AG09319 (cell line): Measurements from ENCODE around the gene TMEM86B.

ENCODE experiments used
- DNase-seq: peaks from one replicate; pipeline ENCODE4 v3.0.0-alpha.2; 2010; ENCODE audit warnings: low read depth; ENCODE audit errors: extremely low read depth
- TF ChIP-seq, protein P1 (sequence below): IDR thresholded peaks from 2 replicates; pipeline ENCODE4 v1.5.1; 2011; ENCODE audit warnings: low read depth, mild to moderate bottlenecking, inconsistent platforms, low read length, moderate library complexity

Gene TMEM86B

DNA sequence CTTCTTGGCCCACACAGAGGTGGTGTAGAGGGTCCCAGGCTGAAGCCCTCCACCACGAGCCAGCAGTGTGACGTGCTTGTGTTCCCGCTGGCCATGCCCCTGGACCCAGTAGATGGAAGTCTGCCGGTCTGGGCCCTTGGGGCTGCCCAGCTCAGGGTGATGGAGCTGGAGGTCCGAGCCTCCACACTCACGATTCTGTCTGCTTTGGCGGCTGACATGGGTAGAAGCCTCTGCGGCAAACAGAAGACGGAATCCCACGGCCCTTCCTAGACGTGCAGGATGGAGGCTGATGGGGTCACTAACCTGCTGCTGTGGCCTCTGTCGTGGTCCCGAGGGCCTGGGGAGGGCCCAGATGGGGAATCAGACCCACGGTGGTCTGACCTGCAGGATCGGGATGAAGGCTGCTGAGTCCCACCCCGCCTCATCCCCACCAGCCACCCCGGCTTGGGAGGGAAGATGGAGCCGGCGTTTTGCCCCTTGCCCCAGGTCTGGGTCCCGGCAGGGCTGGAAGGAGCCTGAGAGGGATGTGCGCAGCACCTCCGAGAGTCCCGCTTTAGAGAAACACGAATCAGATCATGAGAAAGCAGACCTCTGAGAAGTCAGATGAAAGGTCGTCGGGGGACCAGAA is 4.4 kb downstream of the TMEM86B start:
- TF ChIP-seq, protein P1, sequence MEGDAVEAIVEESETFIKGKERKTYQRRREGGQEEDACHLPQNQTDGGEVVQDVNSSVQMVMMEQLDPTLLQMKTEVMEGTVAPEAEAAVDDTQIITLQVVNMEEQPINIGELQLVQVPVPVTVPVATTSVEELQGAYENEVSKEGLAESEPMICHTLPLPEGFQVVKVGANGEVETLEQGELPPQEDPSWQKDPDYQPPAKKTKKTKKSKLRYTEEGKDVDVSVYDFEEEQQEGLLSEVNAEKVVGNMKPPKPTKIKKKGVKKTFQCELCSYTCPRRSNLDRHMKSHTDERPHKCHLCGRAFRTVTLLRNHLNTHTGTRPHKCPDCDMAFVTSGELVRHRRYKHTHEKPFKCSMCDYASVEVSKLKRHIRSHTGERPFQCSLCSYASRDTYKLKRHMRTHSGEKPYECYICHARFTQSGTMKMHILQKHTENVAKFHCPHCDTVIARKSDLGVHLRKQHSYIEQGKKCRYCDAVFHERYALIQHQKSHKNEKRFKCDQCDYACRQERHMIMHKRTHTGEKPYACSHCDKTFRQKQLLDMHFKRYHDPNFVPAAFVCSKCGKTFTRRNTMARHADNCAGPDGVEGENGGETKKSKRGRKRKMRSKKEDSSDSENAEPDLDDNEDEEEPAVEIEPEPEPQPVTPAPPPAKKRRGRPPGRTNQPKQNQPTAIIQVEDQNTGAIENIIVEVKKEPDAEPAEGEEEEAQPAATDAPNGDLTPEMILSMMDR = no peak
- no peak for DNase-seq

DNA sequence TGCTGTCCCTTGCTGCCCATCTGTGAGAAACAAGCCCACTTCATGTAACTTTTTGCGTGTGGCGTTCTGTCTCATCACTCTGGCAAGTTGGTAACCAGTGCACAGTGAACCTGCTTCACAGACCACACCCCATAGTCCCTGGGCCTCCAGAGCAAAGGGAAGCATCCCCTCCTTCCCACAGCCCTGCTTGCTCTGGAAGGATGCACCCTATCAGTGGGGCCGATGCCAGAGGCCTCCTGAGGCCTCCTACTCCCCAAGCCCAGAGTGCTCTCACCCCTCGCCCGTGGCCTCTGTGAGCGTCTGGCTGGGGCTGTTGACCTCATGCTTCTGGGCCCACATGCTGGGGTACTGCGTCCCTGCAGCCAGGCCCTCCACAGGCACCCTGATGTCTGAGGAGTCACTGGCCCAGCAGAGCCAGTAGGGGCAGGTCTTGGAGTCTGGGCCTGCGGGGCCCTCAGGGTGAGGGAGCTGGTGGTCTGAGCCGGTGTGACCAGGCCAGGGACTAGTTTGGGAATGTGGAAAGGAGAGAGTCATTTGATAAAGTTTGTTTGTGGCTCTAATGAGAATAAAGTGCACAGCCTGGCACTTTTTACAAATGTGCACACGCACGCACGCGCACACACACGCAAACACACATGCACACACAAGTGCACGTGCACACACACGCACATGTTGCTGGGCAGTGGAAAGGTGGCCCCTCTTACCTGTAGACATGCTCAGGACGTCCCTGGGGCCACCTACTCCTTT is 5.1 kb downstream of the TMEM86B start:
- DNase-seq = no peak
- TF ChIP-seq, protein P1 = no peak

DNA sequence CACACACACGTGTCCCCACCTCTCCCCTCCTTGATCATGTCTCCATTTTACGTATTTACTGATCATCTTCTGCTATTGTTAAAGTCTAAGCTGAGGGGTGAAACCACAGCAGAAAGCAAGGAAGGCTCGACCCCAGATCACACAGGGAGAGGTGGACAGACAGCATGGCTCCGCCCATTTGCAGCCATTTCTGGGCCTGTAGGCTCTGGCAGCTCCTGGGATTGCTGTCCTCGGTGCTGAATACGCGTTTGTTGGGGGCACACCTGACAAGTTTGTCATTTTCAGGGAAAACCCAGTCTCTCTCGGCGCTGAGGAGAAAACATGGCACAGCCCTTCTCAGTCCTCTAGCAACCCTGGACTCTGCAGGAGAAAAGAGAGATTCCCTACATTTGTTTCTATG is 8.0 kb downstream of the TMEM86B start:
- TF ChIP-seq, protein P1 = no peak
- DNase-seq = no peak

DNA sequence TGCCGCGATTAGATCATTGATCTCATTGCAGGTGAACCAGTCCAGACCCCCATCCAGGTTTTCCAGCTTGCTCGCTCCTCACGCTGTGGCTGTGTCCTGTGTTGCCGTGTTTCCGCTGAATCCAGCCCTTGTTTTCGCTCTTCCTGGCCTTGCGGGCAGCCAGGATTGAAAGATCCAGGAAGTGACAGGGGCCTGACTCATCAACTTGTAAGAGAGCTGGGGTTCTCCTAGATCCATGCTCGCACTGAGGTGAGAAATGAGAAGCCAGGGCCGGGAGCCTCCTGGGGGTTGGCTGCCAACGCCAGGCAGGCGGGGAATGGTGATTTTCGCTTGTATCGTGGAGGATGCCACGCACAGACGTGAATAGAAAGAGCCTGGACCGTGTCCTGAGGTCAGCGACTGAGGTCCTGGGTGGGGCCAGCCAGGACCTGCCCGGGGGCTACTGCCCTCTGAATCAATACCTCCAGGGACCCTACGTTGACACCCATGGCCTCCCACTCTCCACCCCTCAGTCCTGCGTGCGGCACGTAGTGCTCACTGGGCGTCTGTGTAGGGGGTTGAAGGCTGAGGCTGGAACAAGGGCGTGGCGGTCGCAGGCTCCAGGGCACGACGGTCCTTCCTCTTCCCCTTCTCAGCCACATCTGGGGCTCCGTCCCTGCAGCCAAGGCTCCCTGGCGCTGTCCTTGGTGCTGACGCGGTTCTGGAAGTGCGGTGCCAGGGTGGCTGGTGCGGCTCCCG is 11.9 kb downstream of the TMEM86B start:
- peak; percentile 95 for DNase-seq
- TF ChIP-seq, protein P1 = no peak; the same call in 1 of the 2 replicates

DNA sequence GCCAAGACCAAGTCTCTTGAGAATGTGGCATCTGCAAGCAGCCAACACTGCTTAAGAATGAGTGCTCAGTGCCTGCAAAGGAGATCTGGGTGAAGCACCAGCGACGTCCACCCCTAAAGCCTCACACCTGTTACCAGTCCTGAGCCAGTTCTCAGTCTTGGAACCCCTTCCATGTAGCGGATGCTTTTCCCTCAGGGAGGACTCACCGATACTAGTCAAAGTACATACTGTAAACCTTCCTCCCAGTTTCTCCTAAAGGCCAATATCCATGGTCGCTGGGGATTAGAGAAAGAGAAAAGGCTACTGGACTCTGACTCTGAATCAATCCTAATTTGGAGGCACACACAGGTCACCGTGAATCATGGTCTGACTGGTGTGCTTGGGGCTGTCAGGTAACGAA is 15.0 kb downstream of the TMEM86B start:
- no peak for DNase-seq
- TF ChIP-seq, protein P1 = no peak

DNA sequence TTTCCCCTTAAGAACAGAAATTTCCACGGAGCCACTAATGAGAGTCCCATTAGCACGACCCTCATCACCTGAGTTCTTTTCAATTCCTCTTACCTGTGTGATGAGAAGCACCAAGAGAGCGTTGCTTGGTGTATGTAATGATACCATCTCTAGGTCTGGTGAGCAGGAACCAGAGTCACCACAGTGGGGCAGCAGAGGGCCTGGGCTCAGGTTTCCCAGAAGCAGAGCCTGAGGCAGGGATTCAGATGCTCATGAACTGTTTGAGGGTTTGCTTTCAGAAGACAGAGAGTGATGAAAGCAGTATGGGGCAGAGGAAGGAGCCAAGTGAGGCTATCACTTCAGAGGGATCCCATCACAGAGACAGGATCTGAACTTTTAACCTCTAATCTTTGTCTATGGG is 16.1 kb downstream of the TMEM86B start:
- TF ChIP-seq, protein P1 = no peak
- no peak for DNase-seq
